Measurements from ENCODE around the gene GSG1L2.

Gene GSG1L2

DNA sequence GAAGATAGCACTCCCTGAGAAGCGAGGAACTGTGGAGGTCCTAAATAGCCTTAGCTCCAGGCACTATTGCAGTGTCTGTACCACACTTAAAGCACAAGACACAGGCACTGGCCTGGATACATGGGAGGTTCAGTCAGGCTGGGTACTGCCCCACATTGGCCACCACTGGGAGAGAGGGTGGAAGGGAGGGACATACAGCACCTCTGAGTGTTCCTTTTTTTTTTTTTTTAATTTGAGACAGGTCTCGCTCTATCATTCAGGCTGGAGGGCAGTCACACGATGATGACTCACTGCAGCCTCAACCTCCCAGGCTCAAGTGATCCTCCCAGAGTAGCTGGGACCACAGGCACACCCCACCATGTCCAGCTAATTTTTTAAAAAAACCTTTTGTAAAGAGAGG is 1.4 kb downstream of the GSG1L2 start:
- no peak overlapping the region for H3K4me3 ChIP-seq (ENCODE audit: low read depth, low read length)
- POLR2A ChIA-PET, result no interaction called here
- DNase-seq (ENCODE audit: low read depth, low spot score), result no peak
- CTCF ChIA-PET, result no interaction called here
- TF ChIP-seq, protein P1, sequence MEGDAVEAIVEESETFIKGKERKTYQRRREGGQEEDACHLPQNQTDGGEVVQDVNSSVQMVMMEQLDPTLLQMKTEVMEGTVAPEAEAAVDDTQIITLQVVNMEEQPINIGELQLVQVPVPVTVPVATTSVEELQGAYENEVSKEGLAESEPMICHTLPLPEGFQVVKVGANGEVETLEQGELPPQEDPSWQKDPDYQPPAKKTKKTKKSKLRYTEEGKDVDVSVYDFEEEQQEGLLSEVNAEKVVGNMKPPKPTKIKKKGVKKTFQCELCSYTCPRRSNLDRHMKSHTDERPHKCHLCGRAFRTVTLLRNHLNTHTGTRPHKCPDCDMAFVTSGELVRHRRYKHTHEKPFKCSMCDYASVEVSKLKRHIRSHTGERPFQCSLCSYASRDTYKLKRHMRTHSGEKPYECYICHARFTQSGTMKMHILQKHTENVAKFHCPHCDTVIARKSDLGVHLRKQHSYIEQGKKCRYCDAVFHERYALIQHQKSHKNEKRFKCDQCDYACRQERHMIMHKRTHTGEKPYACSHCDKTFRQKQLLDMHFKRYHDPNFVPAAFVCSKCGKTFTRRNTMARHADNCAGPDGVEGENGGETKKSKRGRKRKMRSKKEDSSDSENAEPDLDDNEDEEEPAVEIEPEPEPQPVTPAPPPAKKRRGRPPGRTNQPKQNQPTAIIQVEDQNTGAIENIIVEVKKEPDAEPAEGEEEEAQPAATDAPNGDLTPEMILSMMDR (IDR thresholded peaks at IDR 0.05; ENCODE audit: insufficient read depth, low read length, missing control alignments), result no peak

DNA sequence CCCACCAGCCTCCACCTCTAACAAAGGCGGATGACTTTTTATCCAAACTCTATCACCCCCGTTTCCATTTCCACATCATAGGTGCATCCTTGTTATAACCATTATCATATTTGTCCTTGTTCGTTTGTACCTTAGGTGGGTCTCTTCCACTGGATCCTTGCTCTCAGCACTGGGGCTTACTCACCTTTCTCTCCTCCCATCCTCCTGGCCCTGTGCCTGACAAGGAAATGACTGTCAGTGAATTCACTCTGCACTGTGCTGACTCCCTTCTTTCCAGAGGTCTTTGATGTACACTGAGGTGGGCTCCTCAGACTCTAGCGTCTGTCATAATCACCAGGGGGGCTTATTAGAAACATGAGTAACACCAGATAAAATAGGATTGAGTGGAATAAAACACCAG is 3.1 kb downstream of the GSG1L2 start:
- no peak for DNase-seq (ENCODE audit: low read depth, low spot score)
- ChIA-PET POLR2A (no interaction called here), CTCF (no interaction called here)
- H3K4me3 ChIP-seq (ENCODE audit: low read depth, low read length), result no peak overlapping the region
- TF ChIP-seq, protein P1 (IDR thresholded peaks at IDR 0.05; ENCODE audit: insufficient read depth, low read length, missing control alignments), result no peak

DNA sequence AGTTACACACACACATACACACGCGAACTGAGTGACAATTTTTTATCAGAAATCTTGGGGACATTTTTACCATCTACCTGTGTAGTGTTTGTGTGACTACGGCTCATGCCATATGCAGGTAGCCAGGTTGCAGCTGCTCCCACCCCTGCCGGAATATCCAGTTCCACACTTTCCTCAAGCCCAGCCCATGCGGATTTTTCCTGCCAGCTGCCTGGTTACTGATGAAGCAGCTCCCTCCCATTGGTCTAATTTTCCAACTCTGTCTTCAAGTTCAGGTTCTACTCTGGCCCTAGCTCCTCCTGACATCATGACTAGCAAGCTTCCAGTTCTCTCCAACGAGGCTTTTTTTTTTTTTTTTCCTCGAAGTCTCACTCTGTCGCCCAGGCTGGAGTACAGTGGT is 4.8 kb downstream of the GSG1L2 start:
- H3K4me3 ChIP-seq (ENCODE audit: low read depth, low read length), result no peak overlapping the region
- DNase-seq (ENCODE audit: low read depth, low spot score), result no peak
- ChIA-PET POLR2A (no interaction called here), CTCF (no interaction called here)
- TF ChIP-seq, protein P1 (IDR thresholded peaks at IDR 0.05; ENCODE audit: insufficient read depth, low read length, missing control alignments), result no peak

DNA sequence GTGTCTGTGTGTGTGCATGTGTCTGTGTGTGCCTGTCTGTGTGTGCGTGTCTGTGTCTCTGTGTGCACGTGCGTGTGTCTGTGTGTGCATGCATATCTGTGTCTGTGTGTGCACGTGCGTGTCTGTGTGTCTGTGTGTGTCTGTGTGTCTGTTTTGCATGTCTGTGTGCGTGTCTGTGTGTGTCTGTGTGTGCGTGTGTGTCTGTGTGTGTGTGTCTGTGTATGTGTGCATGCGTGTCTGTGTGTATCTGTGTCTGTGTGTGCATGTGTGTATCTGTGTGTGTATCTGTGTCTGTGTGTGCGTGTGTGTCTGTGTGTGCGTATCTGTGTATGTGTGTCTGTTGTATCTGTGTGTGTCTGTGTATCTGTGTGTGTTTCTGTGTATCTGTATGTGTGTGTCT is 5.4 kb downstream of the GSG1L2 start:
- DNase-seq (ENCODE audit: low read depth, low spot score), result no peak
- ChIA-PET POLR2A (no interaction called here), CTCF (no interaction called here)
- no peak overlapping the region for H3K4me3 ChIP-seq (ENCODE audit: low read depth, low read length)
- TF ChIP-seq, protein P1 (IDR thresholded peaks at IDR 0.05; ENCODE audit: insufficient read depth, low read length, missing control alignments), result no peak

DNA sequence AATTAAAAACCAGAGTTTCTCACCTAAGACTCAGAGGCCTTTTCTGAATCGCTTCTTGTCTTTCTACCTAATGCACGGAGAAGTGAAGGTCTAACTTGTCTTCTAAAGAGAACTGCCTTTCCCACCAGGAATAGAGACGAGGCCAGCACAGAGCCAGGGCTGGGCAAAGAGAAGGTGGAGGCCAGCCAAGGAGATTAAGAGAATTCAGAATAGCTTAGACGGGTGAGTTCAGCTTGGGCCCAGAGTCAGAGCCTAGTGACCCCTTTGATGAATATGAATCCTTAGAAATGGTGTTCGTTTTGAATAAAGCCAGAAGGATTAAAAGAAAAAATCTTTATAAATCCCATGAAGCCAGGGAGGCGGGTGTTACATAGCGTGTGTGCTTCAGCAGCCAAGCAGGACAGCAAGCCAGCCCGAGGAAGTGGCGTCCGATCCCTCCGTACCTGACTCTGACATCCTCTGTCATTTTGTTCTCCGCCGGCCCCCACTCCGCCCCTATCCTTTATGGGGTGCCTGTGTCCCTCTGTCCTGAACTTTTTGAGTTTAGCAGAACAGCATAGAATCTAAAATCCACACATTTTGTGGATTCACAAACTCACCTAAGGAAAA is 7.4 kb downstream of the GSG1L2 start:
- TF ChIP-seq, protein P1 (IDR thresholded peaks at IDR 0.05; ENCODE audit: insufficient read depth, low read length, missing control alignments), result no peak
- CTCF ChIA-PET, result no interaction called here
- POLR2A ChIA-PET, result no interaction called here
- H3K4me3 ChIP-seq (ENCODE audit: low read depth, low read length), result no peak overlapping the region
- no peak for DNase-seq (ENCODE audit: low read depth, low spot score)

DNA sequence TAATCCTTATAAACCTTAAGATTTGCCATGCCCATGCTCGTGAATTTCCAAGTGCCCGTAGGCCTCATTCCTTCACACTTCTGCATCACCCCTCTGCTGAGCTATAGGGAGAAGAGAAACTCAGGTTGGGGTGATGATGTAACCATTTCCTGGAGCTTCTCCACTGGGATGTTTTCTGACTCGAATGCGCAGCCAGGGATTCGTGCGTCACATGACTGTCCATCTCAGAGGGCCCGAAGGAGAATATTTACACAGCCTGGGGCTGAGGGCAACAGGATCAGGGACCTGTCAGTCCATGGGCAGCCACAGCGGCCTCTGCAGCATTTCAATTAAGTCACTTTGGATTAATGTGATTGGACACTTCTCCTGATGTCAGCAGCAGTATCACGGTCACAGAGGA is 8.7 kb downstream of the GSG1L2 start:
- POLR2A ChIA-PET, result no interaction called here

More for the DNA sequence above, 8.7 kb downstream of the GSG1L2 start:
- CTCF ChIA-PET, result interaction anchor here (0.6 kb wide), 1 partner anchor 83 kb away, joined by 3 read pairs; no protein-coding TSS in a partner anchor
- no peak overlapping the region for H3K4me3 ChIP-seq (ENCODE audit: low read depth, low read length)
- TF ChIP-seq, protein P1 (IDR thresholded peaks at IDR 0.05; ENCODE audit: insufficient read depth, low read length, missing control alignments), result no peak
- DNase-seq (ENCODE audit: low read depth, low spot score), result no peak

All from AG04449 (cell line).